GM12873 (cell line): ENCODE results near the gene CCL27.

Experiments
- TF ChIP-seq, protein P1 (sequence below): IDR thresholded peaks from 2 replicates; pipeline ENCODE4 v1.5.1; 2012; ENCODE audit warnings: low read depth, mild to moderate bottlenecking, moderate library complexity, low read length, control low read depth; ENCODE audit not compliant: insufficient read depth; ENCODE audit errors: missing control alignments

Gene CCL27

GRCh38 chr9:34675869-34676268 lies 13.4 kb upstream of the CCL27 start:
- TF ChIP-seq, protein P1, sequence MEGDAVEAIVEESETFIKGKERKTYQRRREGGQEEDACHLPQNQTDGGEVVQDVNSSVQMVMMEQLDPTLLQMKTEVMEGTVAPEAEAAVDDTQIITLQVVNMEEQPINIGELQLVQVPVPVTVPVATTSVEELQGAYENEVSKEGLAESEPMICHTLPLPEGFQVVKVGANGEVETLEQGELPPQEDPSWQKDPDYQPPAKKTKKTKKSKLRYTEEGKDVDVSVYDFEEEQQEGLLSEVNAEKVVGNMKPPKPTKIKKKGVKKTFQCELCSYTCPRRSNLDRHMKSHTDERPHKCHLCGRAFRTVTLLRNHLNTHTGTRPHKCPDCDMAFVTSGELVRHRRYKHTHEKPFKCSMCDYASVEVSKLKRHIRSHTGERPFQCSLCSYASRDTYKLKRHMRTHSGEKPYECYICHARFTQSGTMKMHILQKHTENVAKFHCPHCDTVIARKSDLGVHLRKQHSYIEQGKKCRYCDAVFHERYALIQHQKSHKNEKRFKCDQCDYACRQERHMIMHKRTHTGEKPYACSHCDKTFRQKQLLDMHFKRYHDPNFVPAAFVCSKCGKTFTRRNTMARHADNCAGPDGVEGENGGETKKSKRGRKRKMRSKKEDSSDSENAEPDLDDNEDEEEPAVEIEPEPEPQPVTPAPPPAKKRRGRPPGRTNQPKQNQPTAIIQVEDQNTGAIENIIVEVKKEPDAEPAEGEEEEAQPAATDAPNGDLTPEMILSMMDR = no peak

DNA sequence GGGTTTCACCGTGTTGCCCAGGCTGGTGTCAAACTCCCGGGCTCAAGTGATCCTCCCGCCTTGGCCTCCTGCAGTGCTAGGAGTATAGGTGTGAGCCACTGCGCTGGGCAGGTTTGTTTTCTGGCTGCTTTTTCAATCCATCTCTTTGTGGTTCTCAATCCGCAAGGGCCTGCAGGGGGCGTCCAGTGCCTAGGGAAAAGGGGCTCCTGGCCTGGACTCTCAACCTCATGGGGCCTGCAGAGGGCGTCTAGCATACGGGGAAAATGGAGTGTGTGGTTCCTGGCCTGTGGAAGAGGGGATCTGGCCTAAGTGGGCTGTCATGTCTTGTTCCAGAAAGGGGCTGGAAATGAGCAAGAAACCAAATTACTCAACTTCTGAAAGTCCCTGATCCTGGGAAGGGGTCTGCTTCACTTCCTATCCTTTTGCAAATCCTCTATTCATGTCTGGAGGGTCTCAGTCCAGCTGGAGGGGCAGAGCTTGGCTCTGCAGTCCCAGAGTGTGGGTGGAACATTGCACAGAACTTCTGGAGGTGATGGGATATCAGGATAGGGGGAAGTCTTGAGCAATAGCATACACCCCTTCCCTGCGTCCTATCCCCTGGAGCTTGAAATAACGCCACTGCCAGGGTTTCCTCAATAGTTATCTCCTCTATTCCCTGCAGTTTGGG lies 12.7 kb upstream of the CCL27 start:
- TF ChIP-seq, protein P1 = peak; percentile 81

- TF ChIP-seq, protein P1 = no peak
Measured at GRCh38 chr9:34674440-34674839, 12.0 kb upstream of the CCL27 start.

DNA sequence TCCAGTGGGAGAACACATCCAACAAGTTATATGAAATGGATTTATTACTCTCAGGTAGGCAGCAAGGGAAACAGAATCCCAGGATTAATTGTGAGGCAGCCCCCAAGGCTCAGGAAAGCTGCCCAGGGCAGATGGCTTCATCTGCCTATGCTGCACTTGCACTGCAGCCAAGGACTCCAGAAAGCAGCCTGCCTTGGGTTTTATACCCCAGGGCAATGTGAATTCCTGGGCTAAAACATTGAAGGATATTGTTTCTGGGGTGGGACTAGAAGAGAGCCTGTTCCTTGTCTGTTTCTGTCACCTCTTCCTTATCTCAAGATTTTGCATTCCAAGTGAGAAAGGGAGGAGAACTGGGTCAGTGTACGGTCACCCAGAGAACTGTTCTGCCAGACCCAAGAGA lies 8.8 kb upstream of the CCL27 start:
- TF ChIP-seq, protein P1 = no peak

DNA sequence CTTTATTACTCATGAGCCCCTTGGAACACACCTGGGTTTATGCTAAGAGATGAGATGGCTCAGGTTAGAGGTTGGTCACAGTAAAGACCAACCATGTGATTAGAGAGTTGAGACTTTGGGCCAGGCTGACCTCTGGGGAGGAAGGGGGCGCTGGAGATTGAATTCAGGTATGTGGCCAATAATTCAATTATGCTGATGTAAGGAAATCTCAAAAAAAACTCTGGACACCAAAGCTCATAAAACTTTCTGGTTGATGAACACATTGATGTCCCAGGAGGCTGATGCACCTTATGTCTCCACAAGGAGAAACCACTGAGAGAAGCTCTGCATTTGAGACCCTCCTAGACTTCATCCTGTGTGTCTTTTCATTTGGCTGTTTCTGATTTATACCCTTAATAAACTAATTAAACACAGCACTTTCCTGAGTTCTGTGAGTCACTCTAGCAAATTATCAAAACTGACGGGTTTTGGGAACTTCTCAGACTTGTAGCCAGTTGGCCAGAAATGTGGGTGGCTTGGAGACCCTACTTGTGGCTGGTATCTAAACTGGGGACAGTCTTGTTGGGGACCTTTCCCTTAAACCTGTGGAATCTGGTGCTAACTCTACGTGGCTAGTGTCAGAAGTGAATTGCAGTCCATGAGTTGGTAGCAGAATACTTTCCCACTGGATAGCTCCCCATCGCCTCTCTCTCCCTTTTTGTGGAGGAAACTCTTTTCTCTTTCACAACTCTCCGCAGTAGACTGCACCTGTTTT lies 7.5 kb upstream of the CCL27 start:
- TF ChIP-seq, protein P1 = no peak

DNA sequence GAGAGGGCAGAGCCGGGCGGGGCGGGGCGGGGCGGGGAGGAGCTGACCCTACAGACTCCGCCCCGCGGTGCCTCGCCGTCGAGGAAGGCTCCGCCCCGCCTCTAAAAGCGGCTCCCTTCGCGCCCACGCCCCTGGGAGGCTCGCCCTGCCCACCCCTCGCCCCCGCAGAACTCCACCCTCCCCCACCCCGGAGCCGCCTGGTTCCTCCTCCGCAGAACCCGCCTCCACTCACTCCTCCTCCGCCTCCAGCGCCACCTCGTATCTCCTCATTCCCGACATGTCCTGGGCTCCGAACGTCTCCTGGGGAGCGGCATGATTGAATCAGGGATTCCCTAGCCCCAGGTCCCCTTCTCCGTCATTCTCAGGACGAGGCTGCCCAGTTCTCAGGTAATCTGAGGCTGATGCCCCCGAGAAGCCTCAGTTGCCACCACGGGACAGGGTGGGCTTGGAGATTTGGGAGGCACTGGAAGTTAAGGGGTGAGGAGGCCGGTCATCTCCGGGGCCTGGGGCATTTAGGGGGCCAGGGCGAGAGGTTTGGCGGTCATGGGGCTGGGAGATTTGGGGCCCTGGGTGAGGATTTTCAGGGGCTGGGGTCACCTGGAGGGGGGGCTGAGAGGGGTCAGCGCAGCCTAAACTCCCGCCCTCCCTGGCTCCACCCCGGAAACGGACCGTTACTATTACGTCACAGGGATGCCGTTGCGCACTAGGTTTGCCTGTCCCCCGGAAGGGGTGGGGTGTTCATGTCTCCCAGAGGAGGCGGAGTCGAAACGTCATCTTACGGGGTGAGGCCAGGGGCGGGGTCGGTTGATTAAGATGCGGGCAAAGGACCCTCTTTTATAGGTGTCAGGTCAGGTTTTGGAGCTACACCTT lies 3.2 kb upstream of the CCL27 start:
- TF ChIP-seq, protein P1 = no peak

- TF ChIP-seq, protein P1 = no peak
Measured at GRCh38 chr9:34665067-34665380, 2.6 kb upstream of the CCL27 start.
